ENCODE data around the gene EFNA1.
"Not testable (repeated sequence)": the region's sequence is repeated elsewhere in the genome, so short reads cannot be mapped to it uniquely, and the experiment has no call there.

EFNA1 gene

DNA sequence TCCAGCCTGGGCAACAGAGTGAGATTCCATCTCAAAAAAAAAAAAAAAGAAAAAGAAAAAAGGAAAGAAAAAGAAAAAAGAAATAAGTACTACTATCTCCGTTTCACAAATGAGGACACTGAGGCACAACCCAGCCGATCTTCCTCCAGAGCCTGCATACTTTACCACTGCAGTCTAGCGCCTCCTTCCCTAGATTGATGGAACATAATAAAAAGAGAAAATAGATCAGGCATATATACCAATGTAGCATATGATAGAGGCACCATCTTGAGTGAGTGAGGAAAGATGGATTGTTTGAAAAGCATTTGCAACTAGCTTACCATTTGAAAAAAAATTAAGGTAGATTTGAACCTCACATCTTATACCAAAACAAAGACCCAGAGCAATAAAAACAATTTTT, 17.8 kb downstream of the EFNA1 start:
- DNase-seq (ENCODE audit: low spot score): no peak

DNA sequence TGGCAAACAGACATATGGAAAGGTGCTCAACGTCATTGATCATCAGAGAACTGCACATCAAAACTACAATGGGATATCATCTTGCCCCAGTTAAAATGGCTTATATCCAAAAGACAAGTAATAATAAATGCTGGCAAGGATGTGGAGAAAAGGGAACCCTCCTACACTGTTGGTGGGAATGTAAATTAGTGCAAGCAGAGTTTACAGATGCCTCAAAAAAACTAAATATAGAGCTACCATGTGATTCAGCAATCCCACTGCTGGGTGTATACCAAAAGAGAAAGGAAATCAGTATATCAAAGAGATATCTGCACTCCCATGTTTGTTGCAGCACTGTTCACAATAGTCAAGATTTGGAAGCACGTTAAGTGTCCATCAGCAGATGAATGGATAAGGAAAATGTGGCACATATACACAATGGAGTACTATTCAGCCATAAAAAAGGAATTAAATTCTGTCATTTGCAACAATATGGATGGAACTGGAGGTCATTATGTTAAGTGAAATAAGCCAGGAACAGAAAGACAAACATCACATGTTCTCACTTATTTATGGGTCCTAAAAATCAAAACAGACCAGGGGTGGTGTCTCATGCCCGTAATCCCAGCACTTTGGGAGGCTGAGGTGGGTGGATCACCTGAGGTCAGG, 28.4 kb downstream of the EFNA1 start:
- DNase-seq (ENCODE audit: low spot score): not testable (repeated sequence)

DNA sequence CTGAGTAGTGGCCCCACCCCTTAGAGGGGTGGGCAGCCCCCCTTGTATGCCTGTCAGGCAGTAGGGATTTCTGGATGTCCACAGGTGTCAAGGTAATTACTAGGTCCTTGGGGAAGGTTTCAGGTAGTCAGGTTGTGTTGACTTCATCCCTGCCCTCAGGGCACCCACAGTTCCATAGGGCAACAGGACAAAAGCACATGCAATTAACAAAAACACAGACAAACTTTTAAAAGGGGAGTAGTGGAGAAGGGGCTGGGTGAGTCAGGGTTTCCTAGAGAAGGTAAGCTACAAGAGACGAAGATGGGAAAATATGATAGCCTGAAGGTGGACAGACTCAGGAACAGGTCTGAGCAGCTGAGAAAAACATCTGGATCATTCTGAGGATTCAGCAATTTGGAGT, 31.3 kb downstream of the EFNA1 start:
- DNase-seq (ENCODE audit: low spot score): no peak

DNA sequence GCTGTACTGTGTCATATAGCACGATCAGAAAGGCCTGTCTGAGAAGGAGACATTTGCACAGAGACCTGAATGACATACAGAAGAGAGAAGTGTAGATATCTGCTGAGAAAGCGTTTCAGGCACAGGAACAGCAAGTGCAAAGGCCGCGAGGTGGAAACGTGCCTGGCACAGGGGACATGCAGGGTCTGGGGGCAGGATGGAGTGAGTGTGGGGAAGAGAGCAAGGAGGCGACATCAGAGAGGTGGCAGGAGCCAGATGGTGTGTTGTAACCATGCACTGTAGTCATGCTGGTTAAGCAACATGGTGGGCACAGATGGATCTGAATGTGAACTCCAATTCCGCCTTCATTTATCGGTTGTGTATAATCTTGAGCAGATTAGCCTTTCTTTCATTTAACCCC, 32.5 kb downstream of the EFNA1 start:
- no peak for DNase-seq (ENCODE audit: low spot score)

DNA sequence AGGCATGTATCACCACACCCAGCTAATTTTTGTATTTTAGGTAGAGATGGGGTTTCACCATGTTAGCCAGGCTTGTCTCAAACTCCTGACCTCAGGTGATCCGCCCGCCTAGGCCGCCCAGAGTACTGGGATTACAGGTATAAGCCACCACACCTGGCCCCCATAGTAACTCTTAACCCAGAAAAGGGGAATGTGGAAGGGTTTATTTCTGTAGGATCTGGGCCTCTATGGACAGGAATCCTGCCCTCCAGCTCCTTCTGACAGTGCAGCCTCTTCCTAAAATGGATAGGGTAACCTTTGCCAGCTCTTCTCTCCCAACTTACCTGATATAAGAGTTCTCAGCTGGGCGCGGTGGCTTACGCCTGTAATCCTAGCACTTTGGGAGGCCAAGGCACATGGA, 35.0 kb downstream of the EFNA1 start:
- DNase-seq (ENCODE audit: low spot score): not testable (repeated sequence)

DNA sequence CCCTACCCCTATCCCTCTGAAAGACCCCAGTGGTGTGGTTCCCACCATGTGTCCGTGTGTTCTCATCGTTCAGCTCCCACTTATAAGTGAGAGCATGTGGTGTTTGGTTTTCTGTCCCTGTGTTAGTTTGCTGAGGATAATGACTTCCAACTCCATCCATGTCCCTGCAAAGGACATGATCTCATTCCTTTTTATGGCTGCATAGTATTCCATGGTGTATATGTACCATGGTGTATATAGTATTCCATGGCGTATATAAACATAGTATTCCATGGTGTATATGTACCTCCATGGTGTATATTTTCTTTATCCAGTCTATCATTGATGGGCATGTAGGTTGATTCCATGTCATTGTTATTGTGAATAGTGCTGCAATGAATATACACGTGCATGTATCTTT, 36.1 kb downstream of the EFNA1 start:
- not testable (repeated sequence) for DNase-seq (ENCODE audit: low spot score)

DNA sequence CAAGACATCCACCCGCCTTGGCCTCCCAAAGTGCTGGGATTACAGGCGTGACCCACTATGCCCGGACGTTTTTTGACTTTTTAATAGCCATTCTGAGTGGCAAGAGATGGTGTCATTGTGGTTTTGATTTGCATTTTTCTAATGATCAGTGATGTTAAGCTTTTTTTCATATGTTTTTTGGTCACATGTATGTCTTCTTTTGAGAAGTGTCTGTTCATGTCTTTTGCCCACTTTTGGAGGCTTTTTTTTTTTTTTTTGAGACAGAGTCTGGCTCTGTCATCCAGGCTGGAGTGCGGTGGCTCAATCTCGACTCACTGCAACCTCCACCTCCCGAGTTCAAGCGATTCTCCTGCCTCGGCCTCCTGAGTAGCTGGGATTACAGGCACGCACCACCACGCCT, 36.9 kb downstream of the EFNA1 start:
- not testable (repeated sequence) for DNase-seq (ENCODE audit: low spot score)

DNA sequence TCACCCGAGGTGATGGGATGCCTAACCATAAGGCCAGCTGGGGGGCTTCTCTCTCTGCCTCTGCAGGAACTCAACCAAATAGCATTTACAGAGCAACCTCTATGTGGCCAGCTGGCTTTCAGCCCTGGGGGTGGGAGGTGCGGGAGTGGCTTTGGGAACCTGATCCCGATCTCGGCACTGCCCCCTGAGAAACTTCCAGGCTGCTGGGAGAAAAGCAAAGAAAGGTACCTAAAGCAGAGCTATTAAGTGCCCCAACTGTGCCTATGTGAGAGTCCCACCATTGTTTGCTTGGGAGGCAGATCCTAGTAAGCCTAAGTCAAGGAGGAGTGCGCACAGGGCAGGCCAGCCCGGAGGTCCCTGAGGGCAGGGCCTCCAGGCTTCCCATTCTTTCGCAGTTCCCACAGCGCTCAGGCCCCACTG, 38.4 kb downstream of the EFNA1 start:
- DNase-seq (ENCODE audit: low spot score): no peak

DNA sequence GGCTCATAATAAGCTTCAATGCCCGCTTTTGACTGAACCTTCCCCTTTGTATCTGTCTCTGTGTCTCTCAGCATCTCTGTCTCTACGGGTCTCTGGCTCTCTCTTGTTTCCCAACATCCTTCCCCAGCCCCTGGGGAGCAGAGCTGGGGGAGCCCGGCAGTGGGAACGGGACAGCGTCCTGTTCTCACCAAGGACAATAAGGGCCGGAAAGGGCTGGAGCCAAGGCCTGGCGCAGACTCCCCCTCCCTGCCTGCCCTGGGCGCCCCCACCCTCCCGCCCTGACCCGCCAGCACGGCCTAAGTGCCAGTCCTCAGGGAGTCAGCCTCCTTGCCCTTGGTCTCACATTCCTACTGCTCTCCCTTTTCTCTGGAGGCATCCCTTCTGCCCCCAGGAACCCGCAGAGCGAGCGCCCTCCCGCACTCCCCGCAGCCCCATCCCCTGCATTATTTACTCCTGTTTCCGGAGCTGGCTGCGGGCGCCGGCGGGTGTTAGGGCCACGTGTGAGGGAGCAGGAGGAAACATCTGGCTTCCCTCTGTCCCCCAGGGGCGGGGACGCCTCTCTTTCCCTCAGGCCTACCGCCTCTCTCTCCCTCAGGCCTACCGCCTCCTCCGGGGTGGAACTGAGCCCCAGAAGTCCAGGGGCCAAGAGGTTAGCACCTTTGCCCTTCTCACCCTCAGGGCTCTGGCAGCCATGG, 38.9 kb downstream of the EFNA1 start:
- DNase-seq (ENCODE audit: low spot score): no peak

DNA sequence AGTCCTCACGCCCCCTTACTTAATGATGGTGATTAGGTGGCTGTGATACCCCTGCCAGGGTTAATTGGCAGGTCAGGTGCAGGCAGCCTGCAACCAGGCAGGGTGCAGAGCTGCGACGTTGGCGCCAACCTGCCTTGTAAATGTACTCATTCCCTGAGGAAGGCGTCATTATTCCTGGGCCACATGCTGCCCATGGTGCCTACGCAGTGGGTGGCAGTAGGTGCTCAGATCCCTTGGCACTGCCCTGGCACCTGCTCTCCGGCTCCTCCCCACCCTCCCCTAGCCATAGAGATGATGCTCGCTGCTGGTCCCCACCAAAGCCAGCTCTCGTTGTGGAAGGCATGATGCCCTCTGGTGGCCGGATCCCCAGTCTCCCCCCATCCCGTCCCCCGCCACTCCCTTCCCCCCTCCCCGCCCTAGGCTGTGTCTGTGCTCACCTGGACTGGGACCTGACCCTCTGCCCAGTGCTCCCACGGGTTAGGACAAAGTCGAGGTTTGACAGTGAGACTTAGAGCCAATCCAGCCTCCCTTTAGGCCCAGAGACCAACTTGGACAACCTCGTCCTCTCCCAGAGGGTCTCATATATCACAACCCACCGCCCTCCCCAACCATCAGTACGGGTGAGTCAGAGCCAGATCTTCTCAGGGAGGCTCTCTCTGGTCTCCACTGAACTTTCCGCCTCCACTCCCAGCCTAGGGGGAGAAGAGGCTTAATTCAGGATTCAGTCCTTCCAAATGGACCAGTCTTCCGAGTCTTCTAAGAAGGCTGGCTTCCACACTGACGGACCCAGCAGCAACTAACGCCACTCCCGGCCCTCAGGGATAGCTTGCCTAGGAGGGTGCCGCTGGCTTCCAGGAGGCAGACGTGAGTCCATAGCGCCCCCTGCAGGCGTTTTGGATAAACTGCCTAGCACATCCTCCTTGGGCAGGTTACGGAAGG, 39.8 kb downstream of the EFNA1 start:
- DNase-seq (ENCODE audit: low spot score): peak; percentile 82

DNA sequence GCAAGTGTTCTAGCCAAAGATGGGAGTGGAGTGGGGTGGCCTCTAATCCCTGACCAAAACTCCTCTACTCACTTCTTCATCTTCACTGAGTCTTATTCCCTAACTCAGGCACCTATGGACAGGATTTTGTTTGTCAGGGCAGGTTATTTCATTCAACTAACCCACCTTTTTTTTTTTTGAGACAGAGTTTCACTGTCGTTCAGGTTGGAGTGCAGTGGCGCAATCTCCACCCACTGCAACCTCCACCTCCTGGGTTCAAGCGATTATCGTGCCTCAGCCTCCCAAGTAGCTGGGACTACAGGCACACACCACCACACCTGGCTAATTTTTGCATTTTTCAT, 40.4 kb downstream of the EFNA1 start:
- DNase-seq (ENCODE audit: low spot score): not testable (repeated sequence)

DNA sequence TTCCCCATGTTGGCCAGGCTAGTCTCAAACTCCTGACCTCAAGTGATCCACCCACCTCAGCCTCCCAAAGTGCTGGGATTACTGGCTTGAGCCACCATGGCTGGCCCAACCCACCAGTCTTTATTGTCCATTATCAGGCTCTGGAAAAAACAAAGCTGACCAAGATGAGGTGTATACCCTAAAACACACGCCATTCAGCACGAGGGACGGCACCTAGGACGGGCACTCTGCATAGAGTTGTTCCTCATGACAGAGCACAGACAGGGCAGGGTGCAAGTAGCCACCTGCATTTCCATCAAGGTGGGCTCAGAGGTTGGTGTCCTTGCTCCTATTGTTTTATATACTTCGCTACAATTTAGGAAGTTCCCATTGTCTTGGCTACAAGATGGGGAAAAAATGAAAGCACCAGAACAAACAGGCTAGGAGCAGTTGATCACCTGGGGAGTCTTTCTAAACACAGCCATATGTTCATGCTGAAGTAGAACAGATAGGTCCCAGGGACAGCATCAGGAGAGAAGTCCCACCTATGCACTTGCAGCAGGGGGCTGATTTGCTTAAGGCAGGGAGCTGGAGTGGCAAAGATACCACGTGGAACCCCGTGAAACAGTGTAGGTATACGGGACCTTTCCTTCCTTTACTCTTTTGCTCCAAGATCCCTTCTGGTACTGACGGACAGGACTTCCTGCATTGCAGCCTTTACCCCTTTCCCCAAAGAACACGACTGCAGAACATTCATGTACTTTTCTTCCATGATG, 41.0 kb downstream of the EFNA1 start:
- no peak for DNase-seq (ENCODE audit: low spot score)

DNA sequence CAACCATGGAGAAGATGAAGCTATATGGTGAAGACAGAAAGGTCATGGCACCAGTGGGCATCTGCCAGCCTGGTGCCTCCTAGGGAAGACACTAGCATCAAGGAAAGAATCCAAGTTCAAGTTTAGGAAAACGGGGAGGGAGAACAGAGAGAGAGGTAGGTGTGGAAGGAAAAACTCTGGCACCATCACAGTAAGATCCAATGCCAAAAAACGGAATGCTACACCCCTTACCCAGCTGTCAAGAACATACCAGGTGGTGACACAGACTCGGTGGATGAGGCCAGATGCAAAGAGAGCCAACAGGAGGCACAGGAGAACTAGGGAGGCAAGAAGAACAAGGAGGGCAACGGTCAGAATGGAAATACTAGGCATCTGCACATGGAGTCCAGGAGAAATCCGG, 41.9 kb downstream of the EFNA1 start:
- no peak for DNase-seq (ENCODE audit: low spot score)

DNA sequence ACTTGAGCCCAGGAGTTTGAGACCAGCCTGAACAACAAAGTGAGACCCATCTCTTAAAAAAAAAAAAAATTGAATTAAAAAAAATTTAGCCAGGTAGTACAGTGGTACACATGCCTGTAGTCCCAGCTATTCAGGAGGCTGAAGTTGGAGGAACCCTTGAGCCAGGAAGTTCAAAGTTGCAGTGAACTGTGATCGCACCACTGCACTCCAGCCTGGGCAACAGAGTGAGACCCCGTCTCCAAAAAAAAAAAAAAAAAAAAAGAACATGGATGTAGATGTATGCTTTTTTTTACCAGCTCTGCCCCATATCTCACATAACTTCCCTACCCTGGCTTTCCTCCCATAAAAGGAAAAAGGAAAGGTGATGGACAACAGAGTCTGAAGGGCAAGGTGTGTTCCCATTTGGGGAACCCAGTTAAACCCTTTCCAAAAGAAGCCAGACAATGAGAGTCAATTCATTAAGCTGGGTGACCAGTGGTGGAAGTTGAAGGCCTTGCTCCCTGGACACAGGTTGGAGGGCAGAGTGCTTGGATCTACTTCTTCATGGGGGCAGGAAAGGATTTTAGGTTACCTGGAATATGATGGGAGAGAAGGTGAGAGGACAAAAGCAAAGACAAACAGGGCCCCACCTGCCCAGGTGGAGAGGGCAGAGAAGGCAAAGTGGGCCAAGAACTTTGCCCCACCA, 42.6 kb downstream of the EFNA1 start:
- no peak for DNase-seq (ENCODE audit: low spot score)

DNA sequence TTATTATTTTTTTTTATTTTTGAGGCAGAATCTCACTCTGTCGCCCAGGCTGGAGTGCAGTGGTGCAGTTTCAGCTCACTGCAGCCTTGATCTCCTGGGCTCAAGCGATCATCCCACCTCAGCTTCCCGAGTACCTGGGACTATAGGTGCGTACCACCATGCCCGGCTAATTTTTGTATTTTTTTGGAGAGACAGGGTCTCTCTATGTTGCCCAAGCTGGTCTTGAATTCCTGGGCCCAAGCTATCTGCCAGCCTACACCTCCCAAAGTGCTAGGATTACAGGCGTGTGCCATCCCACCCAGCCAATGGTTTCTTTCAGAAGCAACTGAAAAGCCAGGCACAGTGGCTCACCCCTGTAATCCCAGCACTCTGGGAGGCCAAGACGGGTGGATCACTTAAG, 43.1 kb downstream of the EFNA1 start:
- DNase-seq (ENCODE audit: low spot score): no peak

DNA sequence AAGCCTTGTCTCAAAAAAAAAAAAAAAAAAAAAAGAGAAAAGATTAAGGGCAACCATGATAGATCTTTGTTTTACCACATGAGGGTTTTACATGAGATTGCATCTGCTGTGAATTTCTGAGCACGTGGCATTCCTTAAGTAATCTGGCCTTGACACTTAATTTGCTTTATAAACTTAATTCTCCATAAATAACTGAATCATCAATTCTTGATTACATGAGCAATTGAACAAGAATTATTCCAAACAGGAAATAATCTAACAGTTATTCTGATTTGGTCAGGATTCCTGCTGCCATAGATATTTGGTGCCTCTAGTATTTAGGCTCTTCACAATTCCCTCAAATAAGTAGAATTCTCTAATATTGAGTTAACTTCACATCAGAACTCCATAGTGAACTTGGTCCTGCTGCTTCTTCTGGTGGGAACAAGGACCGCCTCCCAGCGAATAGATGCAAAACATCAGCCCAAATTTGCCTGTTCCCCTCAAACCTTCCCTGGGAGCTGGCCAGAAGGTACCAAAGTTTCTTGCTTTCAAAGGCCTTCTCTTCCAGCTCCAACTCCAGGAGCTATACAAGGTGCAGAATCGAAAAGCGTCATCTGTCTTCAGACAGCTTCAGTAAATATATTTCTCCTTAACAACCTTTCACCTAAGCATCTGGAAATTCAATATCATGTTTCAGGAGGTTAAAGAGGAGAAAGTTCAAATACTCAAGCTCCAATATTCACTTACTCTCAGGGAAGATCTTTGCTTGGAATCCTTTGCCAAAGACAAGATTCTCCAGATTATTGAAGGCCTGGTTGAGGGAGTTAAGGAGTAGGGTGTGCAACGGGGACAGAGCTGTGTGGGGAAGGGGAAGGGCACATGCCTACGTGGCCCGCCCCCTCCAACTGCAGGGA, 44.4 kb downstream of the EFNA1 start:
- no peak for DNase-seq (ENCODE audit: low spot score)

DNA sequence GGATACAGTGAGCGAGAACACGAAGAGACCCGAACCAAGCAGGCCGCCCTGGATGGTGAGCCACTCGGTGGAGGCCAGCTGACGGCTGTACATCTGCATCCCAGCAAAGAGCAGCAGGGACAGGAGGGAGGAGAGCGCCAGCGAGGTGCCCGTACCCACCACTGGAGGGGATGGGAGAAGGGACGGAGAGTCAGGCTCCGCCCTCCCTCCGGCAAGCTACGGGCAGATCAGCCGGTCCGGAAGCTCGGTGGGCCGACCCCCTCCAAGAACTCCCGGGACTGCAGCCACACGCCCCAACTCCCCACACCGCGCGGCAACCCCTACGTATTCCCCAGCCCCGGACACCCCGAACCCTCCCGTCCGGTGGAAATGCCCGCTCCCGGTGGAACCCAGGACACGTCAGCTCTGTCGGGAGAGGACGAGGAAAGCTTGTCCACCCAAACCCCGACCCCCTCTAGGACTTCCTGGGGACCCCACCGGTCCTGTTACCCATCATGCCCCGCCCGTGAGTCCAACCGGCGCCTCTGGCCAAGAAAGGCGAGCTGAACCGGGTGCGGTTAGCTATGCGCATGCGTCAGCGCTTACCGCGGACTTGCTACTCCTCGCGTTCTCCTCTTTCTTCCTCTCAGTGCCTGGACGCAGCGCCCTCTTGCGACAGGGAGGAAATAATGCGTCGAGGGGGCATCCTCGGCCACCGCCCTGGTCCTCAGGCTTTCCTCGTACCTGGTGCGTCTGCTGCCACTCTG, 45.2 kb downstream of the EFNA1 start, which contains the start of gene KRTCAP2:
Gene KRTCAP2 (minus strand): TSS at position 573 of the 746 bp plus-strand sequence. CDS start 80 bp downstream, at position 493.
- DNase-seq (ENCODE audit: low spot score): peak; percentile 100

DNA sequence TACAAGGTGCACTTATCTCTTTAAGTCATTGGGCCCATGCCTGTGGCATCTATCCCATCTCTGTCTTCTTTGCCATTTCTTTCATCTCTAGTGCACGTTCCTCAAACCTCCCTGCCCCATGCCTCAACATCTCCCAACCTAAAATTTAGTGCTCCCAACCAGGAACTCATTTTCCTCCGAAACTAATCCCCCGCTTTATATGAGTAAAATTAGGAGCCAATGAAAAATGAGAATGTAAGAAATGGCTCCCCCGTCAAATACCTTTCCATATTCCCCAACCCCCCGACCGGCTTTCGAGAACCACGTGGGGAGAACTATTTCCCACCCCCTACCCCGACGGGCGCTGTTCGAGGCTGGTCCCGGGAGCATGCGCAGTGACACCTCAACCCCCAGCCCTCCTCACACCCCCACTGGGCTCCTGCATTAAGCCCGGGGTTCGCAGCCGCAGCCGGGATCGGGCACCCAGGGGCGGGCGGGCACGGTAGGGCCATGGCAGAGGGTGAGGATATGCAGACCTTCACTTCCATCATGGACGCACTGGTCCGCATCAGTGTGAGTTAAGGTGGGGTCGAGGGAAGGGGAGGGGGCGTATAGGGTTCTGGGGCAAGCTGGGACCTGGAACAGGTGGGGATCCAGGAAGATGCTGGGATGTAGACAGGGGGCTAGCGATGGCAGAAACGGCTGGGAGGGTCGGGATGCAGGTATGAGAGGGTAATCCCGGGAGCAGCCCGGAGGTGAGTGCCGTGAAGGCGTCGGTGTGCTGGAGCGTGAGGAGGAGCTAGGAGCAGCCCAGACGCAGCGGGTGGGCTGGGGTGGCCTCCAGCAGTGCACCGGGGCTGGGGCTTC, 46.0 kb downstream of the EFNA1 start, which contains the start of gene TRIM46:
Gene TRIM46 (plus strand): TSS at position 372 of the 846 bp plus-strand sequence. CDS start 118 bp downstream, at position 490.
- peak; percentile 72 for DNase-seq (ENCODE audit: low spot score)

Data from COLO829 (cell line).